Limb (tissue), 2 donors: ENCODE measurements around the gene TM2D3.

ENCODE experiments used
- DNase-seq, 2 donors: peaks; one replicate each; pipeline ENCODE4 v3.0.0-alpha.2; 2016; ENCODE audit errors: extremely low spot score in 2 of 2

The TM2D3 gene

GRCh38 chr15:101607108-101607507, 45.1 kb downstream of the TM2D3 start:
- no peak for DNase-seq

GRCh38 chr15:101604124-101604874, 47.9 kb downstream of the TM2D3 start:
- DNase-seq: no peak

GRCh38 chr15:101602801-101603200, 49.4 kb downstream of the TM2D3 start:
- DNase-seq: no peak

- no peak for DNase-seq
These were observed 52.1 kb downstream of the TM2D3 start for GRCh38 chr15:101600035-101600434.

GRCh38 chr15:101599091-101599490, 53.1 kb downstream of the TM2D3 start:
- DNase-seq: no peak

- no peak for DNase-seq
These were observed 54.7 kb downstream of the TM2D3 start for GRCh38 chr15:101597360-101597928.

GRCh38 chr15:101596633-101597032, 55.5 kb downstream of the TM2D3 start:
- no peak for DNase-seq
